ENCODE data around the gene BRD4. TPM values are rescaled to one million over a fixed set of nuclear protein-coding genes. Genes with fewer than 3 reads are reported as not detected.

The BRD4 gene
- total and polyA plus RNA-seq, 2 of the 13 experiments (the other 11 are each of a cell fraction or from before 2014, with no cell fraction given): 10.5 to 11.4 TPM

DNA sequence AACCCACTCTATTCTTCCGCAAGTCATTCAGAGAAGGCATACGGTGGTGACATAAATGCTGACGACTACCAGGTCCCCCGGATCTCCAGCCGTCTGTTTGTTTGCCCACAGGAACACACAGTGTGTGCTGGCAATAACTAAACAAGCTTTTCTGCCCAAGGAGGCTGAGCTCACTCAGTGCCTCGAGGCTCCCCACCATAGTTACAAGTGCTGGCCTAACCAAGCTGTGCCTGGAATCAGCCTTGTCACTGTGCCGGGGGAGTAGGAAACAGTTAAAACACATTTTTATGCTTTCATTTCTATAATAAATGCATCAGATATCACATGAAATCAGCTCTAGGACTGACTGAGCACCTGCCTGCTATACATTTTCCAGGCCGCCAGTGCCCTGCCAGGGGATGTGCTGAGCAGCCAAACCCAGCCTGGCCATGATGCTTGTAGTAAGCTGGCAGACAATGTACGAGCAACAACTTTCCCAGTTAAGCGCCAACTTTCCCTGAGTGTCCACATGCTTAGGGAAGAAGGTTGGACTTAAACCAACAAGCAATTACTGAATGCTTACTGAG lies 28.1 kb downstream of the BRD4 start (continued):
- TF ChIP-seq, protein P1, sequence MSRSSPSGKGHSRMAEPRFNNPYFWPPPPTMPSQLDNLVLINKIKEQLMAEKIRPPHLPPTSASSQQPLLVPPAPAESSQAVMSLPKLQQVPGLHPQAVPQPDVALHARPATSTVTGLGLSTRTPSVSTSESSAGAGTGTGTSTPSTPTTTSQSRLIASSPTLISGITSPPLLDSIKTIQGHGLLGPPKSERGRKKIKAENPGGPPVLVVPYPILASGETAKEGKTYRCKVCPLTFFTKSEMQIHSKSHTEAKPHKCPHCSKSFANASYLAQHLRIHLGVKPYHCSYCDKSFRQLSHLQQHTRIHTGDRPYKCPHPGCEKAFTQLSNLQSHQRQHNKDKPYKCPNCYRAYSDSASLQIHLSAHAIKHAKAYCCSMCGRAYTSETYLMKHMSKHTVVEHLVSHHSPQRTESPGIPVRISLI (CRISPR knock-in tag; IDR thresholded peaks at IDR 0.05; ENCODE audit: borderline replicate concordance): no peak
- TF ChIP-seq GATAD1 (CRISPR knock-in tag; IDR thresholded peaks at IDR 0.05) (no peak), ZNF766 (CRISPR knock-in tag; IDR thresholded peaks at IDR 0.05; ENCODE audit: borderline replicate concordance) (no peak), BHLHE40 (IDR thresholded peaks at IDR 0.05; ENCODE audit: low read length) (no peak), ZNF264 (CRISPR knock-in tag; IDR thresholded peaks at IDR 0.05) (no peak), ZFY (CRISPR knock-in tag; IDR thresholded peaks at IDR 0.05) (no peak), NFRKB (IDR thresholded peaks at IDR 0.05) (no peak), ZNF44 (CRISPR knock-in tag; IDR thresholded peaks at IDR 0.05) (no peak), MXI1 (IDR thresholded peaks at IDR 0.05; ENCODE audit: borderline replicate concordance, low read depth, low read length) (no peak), LCORL (IDR thresholded peaks at IDR 0.05) (no peak), LCORL (CRISPR knock-in tag; IDR thresholded peaks at IDR 0.05) (0 out of 2 replicates have a peak, but pooled peaks have one; percentile 5), CREB1 (IDR thresholded peaks at IDR 0.05) (no peak), CREB1 (CRISPR knock-in tag; IDR thresholded peaks at IDR 0.05) (no peak), ZNF510 (CRISPR knock-in tag; IDR thresholded peaks at IDR 0.05; ENCODE audit: low read depth) (no peak), IRF9 (CRISPR knock-in tag; IDR thresholded peaks at IDR 0.05; ENCODE audit: borderline replicate concordance) (no peak), ZNF761 (CRISPR knock-in tag; conservative IDR thresholded peaks at IDR 0.05) (no peak), HOXA3 (CRISPR knock-in tag; IDR thresholded peaks at IDR 0.05) (peak; percentile 34; the same call in 1 of the 2 replicates), PPARG (CRISPR knock-in tag; conservative IDR thresholded peaks at IDR 0.05) (no peak)
- TF ChIP-seq, protein P2, sequence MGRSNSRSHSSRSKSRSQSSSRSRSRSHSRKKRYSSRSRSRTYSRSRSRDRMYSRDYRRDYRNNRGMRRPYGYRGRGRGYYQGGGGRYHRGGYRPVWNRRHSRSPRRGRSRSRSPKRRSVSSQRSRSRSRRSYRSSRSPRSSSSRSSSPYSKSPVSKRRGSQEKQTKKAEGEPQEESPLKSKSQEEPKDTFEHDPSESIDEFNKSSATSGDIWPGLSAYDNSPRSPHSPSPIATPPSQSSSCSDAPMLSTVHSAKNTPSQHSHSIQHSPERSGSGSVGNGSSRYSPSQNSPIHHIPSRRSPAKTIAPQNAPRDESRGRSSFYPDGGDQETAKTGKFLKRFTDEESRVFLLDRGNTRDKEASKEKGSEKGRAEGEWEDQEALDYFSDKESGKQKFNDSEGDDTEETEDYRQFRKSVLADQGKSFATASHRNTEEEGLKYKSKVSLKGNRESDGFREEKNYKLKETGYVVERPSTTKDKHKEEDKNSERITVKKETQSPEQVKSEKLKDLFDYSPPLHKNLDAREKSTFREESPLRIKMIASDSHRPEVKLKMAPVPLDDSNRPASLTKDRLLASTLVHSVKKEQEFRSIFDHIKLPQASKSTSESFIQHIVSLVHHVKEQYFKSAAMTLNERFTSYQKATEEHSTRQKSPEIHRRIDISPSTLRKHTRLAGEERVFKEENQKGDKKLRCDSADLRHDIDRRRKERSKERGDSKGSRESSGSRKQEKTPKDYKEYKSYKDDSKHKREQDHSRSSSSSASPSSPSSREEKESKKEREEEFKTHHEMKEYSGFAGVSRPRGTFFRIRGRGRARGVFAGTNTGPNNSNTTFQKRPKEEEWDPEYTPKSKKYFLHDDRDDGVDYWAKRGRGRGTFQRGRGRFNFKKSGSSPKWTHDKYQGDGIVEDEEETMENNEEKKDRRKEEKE (IDR thresholded peaks at IDR 0.05): no peak
- TF ChIP-seq, protein P3, sequence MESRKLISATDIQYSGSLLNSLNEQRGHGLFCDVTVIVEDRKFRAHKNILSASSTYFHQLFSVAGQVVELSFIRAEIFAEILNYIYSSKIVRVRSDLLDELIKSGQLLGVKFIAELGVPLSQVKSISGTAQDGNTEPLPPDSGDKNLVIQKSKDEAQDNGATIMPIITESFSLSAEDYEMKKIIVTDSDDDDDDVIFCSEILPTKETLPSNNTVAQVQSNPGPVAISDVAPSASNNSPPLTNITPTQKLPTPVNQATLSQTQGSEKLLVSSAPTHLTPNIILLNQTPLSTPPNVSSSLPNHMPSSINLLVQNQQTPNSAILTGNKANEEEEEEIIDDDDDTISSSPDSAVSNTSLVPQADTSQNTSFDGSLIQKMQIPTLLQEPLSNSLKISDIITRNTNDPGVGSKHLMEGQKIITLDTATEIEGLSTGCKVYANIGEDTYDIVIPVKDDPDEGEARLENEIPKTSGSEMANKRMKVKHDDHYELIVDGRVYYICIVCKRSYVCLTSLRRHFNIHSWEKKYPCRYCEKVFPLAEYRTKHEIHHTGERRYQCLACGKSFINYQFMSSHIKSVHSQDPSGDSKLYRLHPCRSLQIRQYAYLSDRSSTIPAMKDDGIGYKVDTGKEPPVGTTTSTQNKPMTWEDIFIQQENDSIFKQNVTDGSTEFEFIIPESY (CRISPR knock-in tag; IDR thresholded peaks at IDR 0.05): peak; percentile 24; the same call in 1 of the 2 replicates
- TF ChIP-seq, protein P4, sequence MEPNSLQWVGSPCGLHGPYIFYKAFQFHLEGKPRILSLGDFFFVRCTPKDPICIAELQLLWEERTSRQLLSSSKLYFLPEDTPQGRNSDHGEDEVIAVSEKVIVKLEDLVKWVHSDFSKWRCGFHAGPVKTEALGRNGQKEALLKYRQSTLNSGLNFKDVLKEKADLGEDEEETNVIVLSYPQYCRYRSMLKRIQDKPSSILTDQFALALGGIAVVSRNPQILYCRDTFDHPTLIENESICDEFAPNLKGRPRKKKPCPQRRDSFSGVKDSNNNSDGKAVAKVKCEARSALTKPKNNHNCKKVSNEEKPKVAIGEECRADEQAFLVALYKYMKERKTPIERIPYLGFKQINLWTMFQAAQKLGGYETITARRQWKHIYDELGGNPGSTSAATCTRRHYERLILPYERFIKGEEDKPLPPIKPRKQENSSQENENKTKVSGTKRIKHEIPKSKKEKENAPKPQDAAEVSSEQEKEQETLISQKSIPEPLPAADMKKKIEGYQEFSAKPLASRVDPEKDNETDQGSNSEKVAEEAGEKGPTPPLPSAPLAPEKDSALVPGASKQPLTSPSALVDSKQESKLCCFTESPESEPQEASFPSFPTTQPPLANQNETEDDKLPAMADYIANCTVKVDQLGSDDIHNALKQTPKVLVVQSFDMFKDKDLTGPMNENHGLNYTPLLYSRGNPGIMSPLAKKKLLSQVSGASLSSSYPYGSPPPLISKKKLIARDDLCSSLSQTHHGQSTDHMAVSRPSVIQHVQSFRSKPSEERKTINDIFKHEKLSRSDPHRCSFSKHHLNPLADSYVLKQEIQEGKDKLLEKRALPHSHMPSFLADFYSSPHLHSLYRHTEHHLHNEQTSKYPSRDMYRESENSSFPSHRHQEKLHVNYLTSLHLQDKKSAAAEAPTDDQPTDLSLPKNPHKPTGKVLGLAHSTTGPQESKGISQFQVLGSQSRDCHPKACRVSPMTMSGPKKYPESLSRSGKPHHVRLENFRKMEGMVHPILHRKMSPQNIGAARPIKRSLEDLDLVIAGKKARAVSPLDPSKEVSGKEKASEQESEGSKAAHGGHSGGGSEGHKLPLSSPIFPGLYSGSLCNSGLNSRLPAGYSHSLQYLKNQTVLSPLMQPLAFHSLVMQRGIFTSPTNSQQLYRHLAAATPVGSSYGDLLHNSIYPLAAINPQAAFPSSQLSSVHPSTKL (CRISPR knock-in tag; IDR thresholded peaks at IDR 0.05): peak; percentile 27; the same call in 1 of the 2 replicates
